Peyer's patch (tissue), 4 donors: ENCODE results near the gene MGAT5B. TPM values are rescaled to one million over a fixed set of nuclear protein-coding genes. Genes with fewer than 3 reads are reported as not detected.

Experiments
- DNase-seq, 3 donors: peaks; one replicate each; pipeline ENCODE4 v3.0.0-alpha.2; 2017 to 2019
- H3K27ac ChIP-seq, 4 donors: fragments of 200-600 bp; sonication (generic); one replicate each; pipeline ENCODE4 v1.5.1; 2016 to 2019
- H3K27me3 ChIP-seq, 2 donors: fragments of 200-600 bp; sonication (generic); one replicate each; pipeline ENCODE4 v1.5.1; 2019
- H3K36me3 ChIP-seq, 3 donors: fragments of 200-600 bp; sonication (generic); one replicate each; pipeline ENCODE4 v1.5.1; 2016 to 2019
- H3K4me1 ChIP-seq, 4 donors: fragments of 200-600 bp; sonication (generic); one replicate each; pipeline ENCODE4 v1.5.1; 2016 to 2019
- H3K4me3 ChIP-seq, 4 donors: fragments of 200-600 bp; sonication (generic); 1 replicate in 3 of 4; 2 replicates in 1 of 4; pipeline ENCODE4 v1.5.1; 2016 to 2019; ENCODE audit warnings: mild to moderate bottlenecking in 1 of 4
- H3K9me3 ChIP-seq, 4 donors: fragments of 200-600 bp; sonication (generic); one replicate each; pipeline ENCODE4 v1.5.1; 2016 to 2019; ENCODE audit warnings: mild to moderate bottlenecking in 1 of 4
- CTCF ChIP-seq, 6 experiments: fragments of 450-650 bp in 4 of 6; fragments of 200-600 bp in 2 of 6; sonication (generic) in 1 of 6; IDR thresholded peaks; one replicate each; pipeline ENCODE4 v1.5.1; 2017 to 2019; ENCODE audit warnings: antibody characterized with exemption in 6 of 6, mild to moderate bottlenecking in 3 of 6, moderate library complexity in 1 of 6
- POLR2A ChIP-seq, 2 donors: fragments of 450-650 bp; IDR thresholded peaks; one replicate each; pipeline ENCODE4 v1.5.1; 2017; ENCODE audit warnings: antibody characterized with exemption in 2 of 2, mild to moderate bottlenecking in 2 of 2, moderate library complexity in 2 of 2
- total RNA-seq, 4 donors: library from RNA; depleted of rRNA; stranded (reverse); fragments of >200 nt; gene quantifications; one replicate each; pipeline ENCODE4 v1.1.0, GENCODE V29; 2016

The MGAT5B gene
- total RNA-seq, 4 donors from 2014 or later = 0.27 to 6.6 (median 0.47) TPM; not detected in 1

GRCh38 chr17:76981545-76982295, 113.5 kb downstream of the MGAT5B start:
- Histone ChIP-seq H3K36me3 (no peaks in the 10 kb centered on the region), H3K27ac (peak overlapping the region in 1 of 4 donors; percentile 2), H3K4me1 (no peaks in the 10 kb centered on the region), H3K9me3 (no peaks in the 10 kb centered on the region), H3K27me3 (no peaks in the 10 kb centered on the region), H3K4me3 (no peak overlapping the region)
- TF ChIP-seq CTCF (IDR thresholded peaks at IDR 0.05) (no peak), POLR2A (IDR thresholded peaks at IDR 0.05) (no peak)
- DNase-seq = no peak

- no peaks in the 10 kb centered on the region for H3K36me3 ChIP-seq
- H3K4me3 ChIP-seq = no peak overlapping the region
- no peak for TF ChIP-seq CTCF (IDR thresholded peaks at IDR 0.05)
- no peak for TF ChIP-seq POLR2A (IDR thresholded peaks at IDR 0.05)
- H3K9me3 ChIP-seq = no peaks in the 10 kb centered on the region
- no peaks in the 10 kb centered on the region for H3K4me1 ChIP-seq
- no peak for DNase-seq
- H3K27ac ChIP-seq = peak overlapping the region in 1 of 4 donors; percentile 2
- H3K27me3 ChIP-seq = no peaks in the 10 kb centered on the region
Observed at GRCh38 chr17:76982408-76983074, 114.3 kb downstream of the MGAT5B start.

GRCh38 chr17:76983075-76983775, 115.0 kb downstream of the MGAT5B start:
- no peak overlapping the region for H3K4me3 ChIP-seq
- no peaks in the 10 kb centered on the region for H3K27me3 ChIP-seq
- H3K27ac ChIP-seq = no peak overlapping the region
- no peaks in the 10 kb centered on the region for H3K4me1 ChIP-seq
- H3K36me3 ChIP-seq = no peaks in the 10 kb centered on the region
- DNase-seq = no peak
- TF ChIP-seq CTCF (IDR thresholded peaks at IDR 0.05) = no peak
- TF ChIP-seq POLR2A (IDR thresholded peaks at IDR 0.05) = no peak
- no peaks in the 10 kb centered on the region for H3K9me3 ChIP-seq

GRCh38 chr17:76986365-76986764, 118.2 kb downstream of the MGAT5B start:
- Histone ChIP-seq H3K27me3 (no peaks in the 10 kb centered on the region), H3K9me3 (no peaks in the 10 kb centered on the region), H3K27ac (no peak overlapping the region), H3K36me3 (no peaks in the 10 kb centered on the region), H3K4me3 (no peak overlapping the region), H3K4me1 (no peaks in the 10 kb centered on the region)
- DNase-seq = no peak
- no peak for TF ChIP-seq POLR2A (IDR thresholded peaks at IDR 0.05)
- no peak for TF ChIP-seq CTCF (IDR thresholded peaks at IDR 0.05)

- TF ChIP-seq CTCF (IDR thresholded peaks at IDR 0.05) (no peak), POLR2A (IDR thresholded peaks at IDR 0.05) (no peak)
- Histone ChIP-seq H3K36me3 (no peaks in the 10 kb centered on the region), H3K4me3 (no peak overlapping the region), H3K27me3 (no peaks in the 10 kb centered on the region), H3K4me1 (no peaks in the 10 kb centered on the region), H3K27ac (no peak overlapping the region), H3K9me3 (no peaks in the 10 kb centered on the region)
- no peak for DNase-seq
Observed at GRCh38 chr17:76987486-76988093, 119.4 kb downstream of the MGAT5B start.
